ENCODE data around the gene SASH1.

DNA sequence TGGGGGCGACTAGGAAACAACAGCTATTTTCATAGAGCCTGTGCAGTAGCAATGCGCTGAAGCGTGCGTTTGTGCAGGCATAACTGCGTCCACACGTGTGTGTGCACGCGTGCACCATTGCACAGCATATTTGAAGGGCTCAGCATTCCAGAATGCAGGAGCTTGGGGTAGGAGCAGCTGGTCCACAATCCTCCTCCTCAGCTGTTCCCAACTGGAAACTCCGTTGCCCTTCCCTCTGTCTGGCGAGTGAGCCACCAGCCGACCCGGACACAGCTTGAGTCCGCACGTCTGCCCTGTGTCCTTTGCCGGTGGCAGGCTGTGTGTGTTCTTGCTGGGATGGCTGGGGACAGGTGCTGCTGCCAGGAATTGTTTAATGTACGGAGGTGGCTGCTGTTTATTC is 110.2 kb downstream of the SASH1 start:
- TF ChIP-seq, protein P1, sequence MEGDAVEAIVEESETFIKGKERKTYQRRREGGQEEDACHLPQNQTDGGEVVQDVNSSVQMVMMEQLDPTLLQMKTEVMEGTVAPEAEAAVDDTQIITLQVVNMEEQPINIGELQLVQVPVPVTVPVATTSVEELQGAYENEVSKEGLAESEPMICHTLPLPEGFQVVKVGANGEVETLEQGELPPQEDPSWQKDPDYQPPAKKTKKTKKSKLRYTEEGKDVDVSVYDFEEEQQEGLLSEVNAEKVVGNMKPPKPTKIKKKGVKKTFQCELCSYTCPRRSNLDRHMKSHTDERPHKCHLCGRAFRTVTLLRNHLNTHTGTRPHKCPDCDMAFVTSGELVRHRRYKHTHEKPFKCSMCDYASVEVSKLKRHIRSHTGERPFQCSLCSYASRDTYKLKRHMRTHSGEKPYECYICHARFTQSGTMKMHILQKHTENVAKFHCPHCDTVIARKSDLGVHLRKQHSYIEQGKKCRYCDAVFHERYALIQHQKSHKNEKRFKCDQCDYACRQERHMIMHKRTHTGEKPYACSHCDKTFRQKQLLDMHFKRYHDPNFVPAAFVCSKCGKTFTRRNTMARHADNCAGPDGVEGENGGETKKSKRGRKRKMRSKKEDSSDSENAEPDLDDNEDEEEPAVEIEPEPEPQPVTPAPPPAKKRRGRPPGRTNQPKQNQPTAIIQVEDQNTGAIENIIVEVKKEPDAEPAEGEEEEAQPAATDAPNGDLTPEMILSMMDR (IDR thresholded peaks at IDR 0.05) = no peak
- TF ChIP-seq POLR2A (IDR thresholded peaks at IDR 0.05) = no peak
